K562 (cell line): ENCODE data around the gene TIMM17A. TPM values are rescaled to one million over a fixed set of nuclear protein-coding genes. Genes with fewer than 3 reads are reported as not detected.

Source experiments
- ATAC-seq: fragments of 200-7000 bp; cut with Tn5 transposase; 3 replicates; pipeline ENCODE4 v1.9.1; 2020; ENCODE audit warnings: moderate library complexity
- BruUV-seq: library from RNA; stranded (reverse); fragments of 400-500 nt; replicated peaks from 2 replicates; lab custom pipeline; 2021; lab: Mats Ljungman, UMichigan
- CTCF ChIA-PET: fragments of 300-600 bp; formaldehyde crosslinking; extraction: SDS; loops from one replicate; lab custom pipeline; 2021; ENCODE audit warnings: low intra/inter-chr PET ratio; lab: Yijun Ruan, JAX
- POLR2A ChIA-PET: fragments of 300-600, 350-650 bp; sonication (Branson Sonifier 250); formaldehyde crosslinking; extraction: SDS; loops from one replicate; lab custom pipeline; 2021; ENCODE audit warnings: antibody characterized with exemption, inconsistent platforms; lab: Yijun Ruan, JAX
- DNase-seq, 4 experiments: peaks; one replicate each; pipeline versions ENCODE4 v3.0.0 to v3.0.0-alpha.2; 2011 to 2018; ENCODE audit warnings: low spot score in 3 of 4, mixed read lengths in 3 of 4; ENCODE audit errors: extremely low read depth in 1 of 4
- FAIRE-seq: peaks from 2 replicates; lab custom pipeline; 2011; peaks lifted over from hg19 to GRCh38; lab: Jason Lieb, UNC
- H2AFZ ChIP-seq: 2 replicates; pipeline ENCODE4 v1.6.0; 2011; ENCODE audit warnings: low read depth, low read length, control low read depth, inconsistent platforms
- H3K27ac ChIP-seq: fragments of 200-600 bp; 3 replicates; pipeline ENCODE4 v1.8.0; 2011; ENCODE audit warnings: low read depth, mild to moderate bottlenecking, control low read depth, inconsistent platforms, low read length, moderate library complexity, mixed read lengths; ENCODE audit errors: extremely low read depth
- H3K27me3 ChIP-seq, 2 experiments: fragments of 300-600 bp in 1 of 2; 2 replicates in 1 of 2; 3 replicates in 1 of 2; pipeline versions ENCODE4 v1.6.0 to v1.8.0; 2011; ENCODE audit warnings: inconsistent platforms in 2 of 2, low read length in 2 of 2, mild to moderate bottlenecking in 1 of 2, mixed read lengths in 1 of 2, moderate library complexity in 1 of 2; ENCODE audit not compliant: control insufficient read depth in 2 of 2, insufficient read depth in 2 of 2
- H3K36me3 ChIP-seq: fragments of 300-600 bp; 3 replicates; pipeline ENCODE4 v1.8.0; 2011; ENCODE audit warnings: mild to moderate bottlenecking, low read length, inconsistent platforms; ENCODE audit not compliant: control insufficient read depth, insufficient read depth
- H3K4me1 ChIP-seq, 2 experiments: fragments of 200-600 bp in 1 of 2; replicated peaks in 1 of 2; 2 replicates in 1 of 2; 3 replicates in 1 of 2; pipeline versions ENCODE4 v1.5.1 to v1.8.0; 2011; ENCODE audit warnings: inconsistent platforms in 2 of 2, low read length in 2 of 2, mild to moderate bottlenecking in 1 of 2, mixed read lengths in 1 of 2, moderate library complexity in 1 of 2; ENCODE audit not compliant: control insufficient read depth in 2 of 2, insufficient read depth in 2 of 2
- H3K4me2 ChIP-seq: 2 replicates; pipeline ENCODE4 v1.6.1; 2011; ENCODE audit warnings: low read length, control low read depth, inconsistent platforms, mixed read lengths; ENCODE audit not compliant: insufficient read depth
- H3K4me3 ChIP-seq: fragments of 200-600 bp; sonication (generic), shearing (Covaris generic); 2 replicates; pipeline ENCODE4 v1.5.1; 2016; ENCODE audit warnings: control low read depth, inconsistent platforms
- H3K79me2 ChIP-seq: fragments of 200-600 bp; 3 replicates; pipeline ENCODE4 v1.8.0; 2011; ENCODE audit warnings: low read length, inconsistent platforms; ENCODE audit not compliant: control insufficient read depth, insufficient read depth
- H3K9ac ChIP-seq, 2 experiments: 2 replicates each; pipeline versions ENCODE4 v1.6.0 to v1.6.1; 2011; ENCODE audit warnings: low read depth in 2 of 2, low read length in 2 of 2, control low read depth in 1 of 2, inconsistent platforms in 1 of 2, mild to moderate bottlenecking in 1 of 2, mixed read lengths in 1 of 2; ENCODE audit not compliant: insufficient read depth in 1 of 2
- H3K9me1 ChIP-seq: one replicate; pipeline ENCODE4 v1.6.0; 2011; ENCODE audit warnings: inconsistent platforms, mild to moderate bottlenecking, low read length, moderate library complexity; ENCODE audit not compliant: control insufficient read depth, insufficient read depth
- H3K9me3 ChIP-seq: replicated peaks from 2 replicates; pipeline ENCODE4 v1.5.1; 2011; ENCODE audit warnings: low read depth, low read length, inconsistent platforms; ENCODE audit not compliant: control insufficient read depth, insufficient read depth
- H4K20me1 ChIP-seq: replicated peaks from 2 replicates; pipeline ENCODE4 v1.6.1; 2011; ENCODE audit warnings: low read length, inconsistent platforms, mixed read lengths; ENCODE audit not compliant: control insufficient read depth, insufficient read depth
- CREB1 ChIP-seq, 2 experiments: sonication (generic) in 1 of 2; formaldehyde crosslinking in 1 of 2; IDR thresholded peaks; 2 replicates each; pipeline versions ENCODE4 v1.6.1 to v1.8.0; 2012 to 2022; ENCODE audit warnings: inconsistent platforms in 1 of 2, mild to moderate bottlenecking in 1 of 2, missing genetic modification reagents in 1 of 2, moderate library complexity in 1 of 2
- POU5F1 ChIP-seq: fragments of 150-350 bp; IDR thresholded peaks from 2 replicates; pipeline ENCODE4 v1.6.1; 2014; ENCODE audit warnings: borderline replicate concordance, low read length, low read depth, mild to moderate bottlenecking; ENCODE audit not compliant: partially characterized antibody
- RAD21 ChIP-seq, 2 experiments: fragments of 250-450 bp in 1 of 2; fragments of 450-650 bp in 1 of 2; sonication (Bioruptor Pico) in 1 of 2; formaldehyde crosslinking in 1 of 2; IDR thresholded peaks in 1 of 2; conservative IDR thresholded peaks in 1 of 2; 2 replicates each; pipeline versions ENCODE4 v1.4.0 to v1.8.0; 2020 to 2022; ENCODE audit warnings: mild to moderate bottlenecking in 2 of 2, moderate library complexity in 1 of 2
- SMC3 ChIP-seq: conservative IDR thresholded peaks from 2 replicates; pipeline ENCODE4 v1.6.1; 2011; ENCODE audit warnings: low read depth, low read length, improper control_type of control experiment; ENCODE audit not compliant: insufficient read depth
- WGBS: fragments of 100-300 bp; shearing (Covaris generic); methylation state at CpG from one replicate; pipeline ENCODE4 v1.1.6; 2016; ENCODE audit warnings: low coverage, mixed read lengths; ENCODE audit not compliant: insufficient coverage; ENCODE audit errors: missing lambda C conversion rate; 5-methylcytosine and 5-hydroxymethylcytosine counted together
- in situ Hi-C: fragments of 300-500 bp; cut with MboI; formaldehyde crosslinking; loops from 4 replicates; pipeline ENCODE4 v1.15.0; 2018; ENCODE audit warnings: inconsistent platforms, mixed read lengths
- intact Hi-C: fragments of 100-400 bp; cut with micrococcal nuclease; formaldehyde crosslinking; loops from 2 replicates; pipeline ENCODE4 v1.14.2; 2022
- polyA plus RNA-seq, 8 experiments: library from polyadenylated mRNA; depleted of rRNA in 4 of 8; stranded (reverse) in 5 of 8; unstranded in 3 of 8; fragments of >200 nt; fragmentation: Nextera tagmentation in 2 of 8; fragmentation: Illumina TruSeq in 1 of 8; extraction: Ambion mirVana in 2 of 8; extraction: Trizol in 1 of 8; gene quantifications; 2 replicates each; pipeline versions ENCODE4 v1.2.1 to v1.2.3, GENCODE V29; 2011 to 2014; ENCODE audit warnings: inconsistent platforms in 1 of 8, missing spikeins in 1 of 8
- total RNA-seq, 7 experiments: library from RNA; depleted of rRNA in 6 of 7; stranded (reverse); fragments of >200 nt in 6 of 7; fragmentation: Illumina TruSeq in 2 of 7; extraction: Trizol in 2 of 7; gene quantifications; 2 replicates each; pipeline versions ENCODE4 v1.2.1 to v1.2.3, GENCODE V29; 2011 to 2021; ENCODE audit warnings: low replicate concordance in 1 of 7
- TF ChIP-seq, protein P1 (sequence below), 3 experiments: IDR thresholded peaks in 2 of 3; conservative IDR thresholded peaks in 1 of 3; 2 replicates each; pipeline ENCODE4 v1.5.1; 2011 to 2012; ENCODE audit warnings: low read length in 3 of 3, mild to moderate bottlenecking in 3 of 3, control low read depth in 2 of 3, improper control_type of control experiment in 1 of 3, inconsistent platforms in 1 of 3, low read depth in 1 of 3, mixed read lengths in 1 of 3, moderate library complexity in 1 of 3; ENCODE audit not compliant: insufficient read depth in 2 of 3
- TF ChIP-seq, protein P2 (sequence below), 2 experiments: fragments of 450-650 bp; conservative IDR thresholded peaks; 2 replicates each; pipeline ENCODE4 v1.6.1; 2017; ENCODE audit warnings: mild to moderate bottlenecking in 2 of 2, moderate library complexity in 2 of 2
- TF ChIP-seq, protein P3 (sequence below): sonication (generic); formaldehyde crosslinking; IDR thresholded peaks from 2 replicates; pipeline ENCODE4 v1.8.1; 2023; ENCODE audit warnings: mild to moderate bottlenecking, missing genetic modification reagents
- TF ChIP-seq, protein P4 (sequence below): sonication (generic); formaldehyde crosslinking; IDR thresholded peaks from 2 replicates; pipeline ENCODE4 v1.8.0; 2022; ENCODE audit warnings: mild to moderate bottlenecking, missing genetic modification reagents

TIMM17A gene
- total and polyA plus RNA-seq, 9 of the 15 experiments (the other 6 are each of a cell fraction or from before 2014, with no cell fraction given): 116 to 744 (median 180) TPM

DNA sequence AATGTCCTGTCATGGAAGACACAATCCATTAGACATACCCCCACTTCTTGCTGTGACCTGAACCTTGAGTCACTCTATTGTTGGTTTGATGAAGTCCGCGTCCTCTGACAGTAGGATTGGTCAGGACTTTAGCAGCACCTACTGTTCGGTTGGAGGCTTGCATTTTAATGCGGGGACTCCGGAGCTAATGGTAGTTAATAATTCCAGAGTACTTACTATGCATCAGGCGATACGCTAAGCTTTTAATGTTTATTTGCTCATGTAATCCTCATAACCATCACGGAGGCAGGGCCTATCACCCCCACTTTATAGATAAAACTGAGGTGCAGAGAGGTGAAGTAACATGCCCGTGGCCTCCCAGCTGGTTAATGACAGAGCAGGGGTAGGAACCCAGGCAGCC is 47.2 kb downstream of the TIMM17A start:
- Histone ChIP-seq H3K27me3 (no peaks in the 10 kb centered on the region), H3K36me3 (peaks cover 74% of the 10 kb centered on the region), H3K79me2 (no peaks in the 10 kb centered on the region), H3K4me2 (no peak overlapping the region), H3K9ac (no peak overlapping the region), H4K20me1 (peaks cover under 1% of the 10 kb centered on the region; the same call in 1 of the 2 replicates), H3K4me3 (no peak overlapping the region), H3K27ac (no peak overlapping the region), H3K4me1 (peaks cover 0 to 3% of the 10 kb centered on the region in 2 experiments; a peak in 2 of 5 replicates), H2AFZ (no peak overlapping the region), H3K9me3 (no peaks in the 10 kb centered on the region), H3K9me1 (no peaks in the 10 kb centered on the region)
- POLR2A ChIA-PET: interaction anchor here (0.7 to 2.1 kb wide), 4 partner anchors 9 to 458 kb away, joined by 3 to 9 read pairs (median 5); no protein-coding TSS in a partner anchor
- ATAC-seq: no peak
- peak in 1 of 4 experiments; percentile 4 for DNase-seq
- in situ Hi-C loops: loop anchor here (5.0 kb wide), 1 partner anchor 120 kb away; the partner anchor contains the start of gene GPR37L1
- intact Hi-C loops: no loop called here
- WGBS: 84% methylated on average over 9 of the region's 9 CpGs
- BruUV-seq: no TSS peak
- TF ChIP-seq POU5F1 (no peak), CREB1 (IDR thresholded peaks at IDR 0.05) (no peak), CREB1 (CRISPR knock-in tag; IDR thresholded peaks at IDR 0.05) (no peak), SMC3 (no peak), RAD21 (CRISPR knock-in tag; conservative IDR thresholded peaks at IDR 0.05 in 1 of 2, IDR thresholded peaks at IDR 0.05 in 1 of 2) (0 out of 4 replicates have a peak, but pooled peaks of 1 of the 2 experiments have one; percentile 12)
- TF ChIP-seq, protein P1, sequence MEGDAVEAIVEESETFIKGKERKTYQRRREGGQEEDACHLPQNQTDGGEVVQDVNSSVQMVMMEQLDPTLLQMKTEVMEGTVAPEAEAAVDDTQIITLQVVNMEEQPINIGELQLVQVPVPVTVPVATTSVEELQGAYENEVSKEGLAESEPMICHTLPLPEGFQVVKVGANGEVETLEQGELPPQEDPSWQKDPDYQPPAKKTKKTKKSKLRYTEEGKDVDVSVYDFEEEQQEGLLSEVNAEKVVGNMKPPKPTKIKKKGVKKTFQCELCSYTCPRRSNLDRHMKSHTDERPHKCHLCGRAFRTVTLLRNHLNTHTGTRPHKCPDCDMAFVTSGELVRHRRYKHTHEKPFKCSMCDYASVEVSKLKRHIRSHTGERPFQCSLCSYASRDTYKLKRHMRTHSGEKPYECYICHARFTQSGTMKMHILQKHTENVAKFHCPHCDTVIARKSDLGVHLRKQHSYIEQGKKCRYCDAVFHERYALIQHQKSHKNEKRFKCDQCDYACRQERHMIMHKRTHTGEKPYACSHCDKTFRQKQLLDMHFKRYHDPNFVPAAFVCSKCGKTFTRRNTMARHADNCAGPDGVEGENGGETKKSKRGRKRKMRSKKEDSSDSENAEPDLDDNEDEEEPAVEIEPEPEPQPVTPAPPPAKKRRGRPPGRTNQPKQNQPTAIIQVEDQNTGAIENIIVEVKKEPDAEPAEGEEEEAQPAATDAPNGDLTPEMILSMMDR (IDR thresholded peaks at IDR 0.05 in 2 of 3, conservative IDR thresholded peaks at IDR 0.05 in 1 of 3; ENCODE audit: insufficient read depth in 2 of 3, low read depth in 1 of 3, low read length in 3 of 3): peak in 2 of 3 experiments; percentile 5 to 6; a peak in 1 of 6 replicates
- TF ChIP-seq, protein P2, sequence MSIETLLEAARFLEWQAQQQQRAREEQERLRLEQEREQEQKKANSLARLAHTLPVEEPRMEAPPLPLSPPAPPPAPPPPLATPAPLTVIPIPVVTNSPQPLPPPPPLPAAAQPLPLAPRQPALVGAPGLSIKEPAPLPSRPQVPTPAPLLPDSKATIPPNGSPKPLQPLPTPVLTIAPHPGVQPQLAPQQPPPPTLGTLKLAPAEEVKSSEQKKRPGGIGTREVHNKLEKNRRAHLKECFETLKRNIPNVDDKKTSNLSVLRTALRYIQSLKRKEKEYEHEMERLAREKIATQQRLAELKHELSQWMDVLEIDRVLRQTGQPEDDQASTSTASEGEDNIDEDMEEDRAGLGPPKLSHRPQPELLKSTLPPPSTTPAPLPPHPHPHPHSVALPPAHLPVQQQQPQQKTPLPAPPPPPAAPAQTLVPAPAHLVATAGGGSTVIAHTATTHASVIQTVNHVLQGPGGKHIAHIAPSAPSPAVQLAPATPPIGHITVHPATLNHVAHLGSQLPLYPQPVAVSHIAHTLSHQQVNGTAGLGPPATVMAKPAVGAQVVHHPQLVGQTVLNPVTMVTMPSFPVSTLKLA (conservative IDR thresholded peaks at IDR 0.05): no peak
- TF ChIP-seq, protein P3, sequence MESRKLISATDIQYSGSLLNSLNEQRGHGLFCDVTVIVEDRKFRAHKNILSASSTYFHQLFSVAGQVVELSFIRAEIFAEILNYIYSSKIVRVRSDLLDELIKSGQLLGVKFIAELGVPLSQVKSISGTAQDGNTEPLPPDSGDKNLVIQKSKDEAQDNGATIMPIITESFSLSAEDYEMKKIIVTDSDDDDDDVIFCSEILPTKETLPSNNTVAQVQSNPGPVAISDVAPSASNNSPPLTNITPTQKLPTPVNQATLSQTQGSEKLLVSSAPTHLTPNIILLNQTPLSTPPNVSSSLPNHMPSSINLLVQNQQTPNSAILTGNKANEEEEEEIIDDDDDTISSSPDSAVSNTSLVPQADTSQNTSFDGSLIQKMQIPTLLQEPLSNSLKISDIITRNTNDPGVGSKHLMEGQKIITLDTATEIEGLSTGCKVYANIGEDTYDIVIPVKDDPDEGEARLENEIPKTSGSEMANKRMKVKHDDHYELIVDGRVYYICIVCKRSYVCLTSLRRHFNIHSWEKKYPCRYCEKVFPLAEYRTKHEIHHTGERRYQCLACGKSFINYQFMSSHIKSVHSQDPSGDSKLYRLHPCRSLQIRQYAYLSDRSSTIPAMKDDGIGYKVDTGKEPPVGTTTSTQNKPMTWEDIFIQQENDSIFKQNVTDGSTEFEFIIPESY: peak; percentile 73
- TF ChIP-seq, protein P4, sequence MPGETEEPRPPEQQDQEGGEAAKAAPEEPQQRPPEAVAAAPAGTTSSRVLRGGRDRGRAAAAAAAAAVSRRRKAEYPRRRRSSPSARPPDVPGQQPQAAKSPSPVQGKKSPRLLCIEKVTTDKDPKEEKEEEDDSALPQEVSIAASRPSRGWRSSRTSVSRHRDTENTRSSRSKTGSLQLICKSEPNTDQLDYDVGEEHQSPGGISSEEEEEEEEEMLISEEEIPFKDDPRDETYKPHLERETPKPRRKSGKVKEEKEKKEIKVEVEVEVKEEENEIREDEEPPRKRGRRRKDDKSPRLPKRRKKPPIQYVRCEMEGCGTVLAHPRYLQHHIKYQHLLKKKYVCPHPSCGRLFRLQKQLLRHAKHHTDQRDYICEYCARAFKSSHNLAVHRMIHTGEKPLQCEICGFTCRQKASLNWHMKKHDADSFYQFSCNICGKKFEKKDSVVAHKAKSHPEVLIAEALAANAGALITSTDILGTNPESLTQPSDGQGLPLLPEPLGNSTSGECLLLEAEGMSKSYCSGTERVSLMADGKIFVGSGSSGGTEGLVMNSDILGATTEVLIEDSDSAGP (CRISPR knock-in tag): no peak
- FAIRE-seq: no peak
- CTCF ChIA-PET: interaction anchor here (0.5 to 4.9 kb wide), 2 partner anchors 132 to 199 kb away, joined by 4 to 32 read pairs; no protein-coding TSS in a partner anchor
